Measurements from ENCODE around the gene TRIM44. TPM values are rescaled to one million over a fixed set of nuclear protein-coding genes. Genes with fewer than 3 reads are reported as not detected.

Gene TRIM44
- 22.5 to 29.0 TPM (median 27.1 TPM) in 5 replicates for total RNA-seq (2022; extraction: Qiagen RNA extraction; ENCODE audit: low read depth)

DNA sequence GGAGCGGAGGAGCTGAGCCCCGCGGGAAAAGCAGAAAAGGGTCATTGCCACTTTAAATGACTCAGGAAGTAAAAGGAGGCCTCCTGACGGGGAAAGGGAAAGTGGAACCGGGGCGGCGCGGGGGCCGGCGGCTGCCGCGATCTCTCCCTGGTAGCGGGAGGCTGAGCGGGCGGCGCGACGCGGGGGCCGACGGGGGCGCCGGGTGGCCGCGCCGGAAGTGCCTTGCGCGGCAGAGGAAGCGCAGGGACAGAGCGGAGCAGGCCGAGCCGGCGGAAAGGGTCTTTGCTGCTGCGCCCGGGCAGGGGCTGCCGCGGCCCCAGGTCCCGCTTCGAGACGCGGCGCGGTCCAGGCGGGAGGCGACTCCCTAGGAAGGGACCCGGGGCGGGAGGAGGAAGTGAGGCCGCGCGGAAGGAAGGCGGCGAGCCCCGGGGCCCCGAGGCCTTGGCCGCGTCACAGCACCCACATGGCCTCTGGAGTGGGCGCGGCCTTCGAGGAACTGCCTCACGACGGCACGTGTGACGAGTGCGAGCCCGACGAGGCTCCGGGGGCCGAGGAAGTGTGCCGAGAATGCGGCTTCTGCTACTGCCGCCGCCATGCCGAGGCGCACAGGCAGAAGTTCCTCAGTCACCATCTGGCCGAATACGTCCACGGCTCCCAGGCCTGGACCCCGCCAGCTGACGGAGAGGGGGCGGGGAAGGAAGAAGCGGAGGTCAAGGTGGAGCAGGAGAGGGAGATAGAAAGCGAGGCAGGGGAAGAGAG lies at the start of gene TRIM44:
TSS of gene TRIM44 (plus strand) at position 127 of the 759 bp plus-strand sequence. CDS start at position 464, 337 bp downstream.

DNA sequence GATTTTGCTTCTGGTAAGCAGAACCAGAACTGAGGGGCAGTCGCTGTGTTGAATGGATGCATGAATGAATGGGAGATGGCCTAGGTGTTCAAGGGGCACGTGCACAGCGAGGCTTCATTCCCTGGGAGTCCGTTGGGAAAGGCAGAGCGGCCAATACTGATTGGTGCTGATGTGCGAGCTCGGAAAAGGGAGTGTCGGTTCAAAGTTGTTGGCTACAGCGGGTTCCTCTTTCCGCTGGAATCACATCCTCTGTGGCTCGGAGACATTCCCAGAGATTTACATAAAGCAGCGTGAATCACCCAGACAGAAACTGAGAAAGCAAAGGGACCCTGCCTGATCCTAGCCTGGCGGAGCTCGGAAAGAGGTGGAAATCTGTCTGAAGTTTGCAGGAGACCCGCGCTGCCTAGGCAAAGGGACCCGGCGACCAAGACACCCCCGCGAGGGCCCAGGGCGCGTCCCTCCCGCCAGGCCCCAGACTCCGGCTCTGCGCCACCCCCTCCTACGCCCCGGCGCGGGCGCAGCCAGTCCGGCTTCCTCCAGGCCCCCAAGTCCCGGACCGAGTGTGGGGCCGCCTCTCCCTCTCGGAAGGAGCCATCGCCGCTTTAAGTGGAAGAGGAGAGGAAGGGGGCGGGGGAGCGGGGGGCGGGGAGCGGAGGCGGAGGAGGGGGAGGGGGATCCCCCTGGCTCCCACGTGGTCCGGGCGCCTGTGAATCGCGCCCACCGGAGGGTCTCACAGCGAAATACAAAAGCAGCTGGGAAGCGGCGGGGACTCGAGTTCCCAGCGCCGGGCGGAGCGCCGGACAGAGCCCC lies 44.7 kb upstream of the TRIM44 start, which contains the start of gene FJX1:
TSS of gene FJX1 (plus strand) at position 774 of the 810 bp plus-strand sequence. CDS start 177 bp downstream, outside the sequence.

Other genes with a start within 250 kb of the TRIM44 start
- gene SLC1A2, start 243.2 kb upstream of the TRIM44 start, total RNA-seq (2022; extraction: Qiagen RNA extraction; ENCODE audit: low read depth), result 0.03 to 0.12 TPM (median 0.08 TPM) in 5 replicates
- gene PAMR1, start 137.2 kb upstream of the TRIM44 start, total RNA-seq (2022; extraction: Qiagen RNA extraction; ENCODE audit: low read depth), result not detected in 5 replicates
- 26.4 to 46.4 TPM (median 40.3 TPM) in 5 replicates for gene FJX1, start 44.3 kb upstream of the TRIM44 start, total RNA-seq (2022; extraction: Qiagen RNA extraction; ENCODE audit: low read depth)

All from A549 treated with CpdA at 1 μM for 4 hours (cell line).